HepG2 (cell line): ENCODE measurements around the gene CIAO3. TPM values are rescaled to one million over a fixed set of nuclear protein-coding genes. Genes with fewer than 3 reads are reported as not detected.

Experiments used
- ASH2L ChIP-seq: fragments of 300-600, 200-600 bp; sonication (generic); IDR thresholded peaks from 2 replicates; pipeline ENCODE4 v1.7.0; 2017; ENCODE audit warnings: low read depth, mild to moderate bottlenecking, moderate library complexity, mixed read lengths, low read length; ENCODE audit not compliant: insufficient read length
- CEBPG ChIP-seq: IDR thresholded peaks from 2 replicates; pipeline ENCODE4 v1.6.1; 2016
- CEBPZ ChIP-seq: IDR thresholded peaks from 2 replicates; pipeline ENCODE4 v1.6.1; 2012; ENCODE audit warnings: low read length, improper control_type of control experiment
- DPF2 ChIP-seq: sonication (generic); formaldehyde crosslinking; IDR thresholded peaks from 2 replicates; pipeline ENCODE4 v1.4.0; 2020; ENCODE audit warnings: mild to moderate bottlenecking, low read depth, missing genetic modification reagents, borderline replicate concordance
- ETV6 ChIP-seq: sonication (generic); formaldehyde crosslinking; conservative IDR thresholded peaks from 2 replicates; pipeline ENCODE4 v1.4.0; 2020; ENCODE audit warnings: missing genetic modification reagents
- HDAC6 ChIP-seq: fragments of 200-600 bp; sonication (generic); IDR thresholded peaks from 2 replicates; pipeline ENCODE4 v1.7.0; 2017; ENCODE audit warnings: mild to moderate bottlenecking, antibody characterized with exemption, low read length, low read depth
- HOXA3 ChIP-seq: sonication (generic); formaldehyde crosslinking; IDR thresholded peaks from 2 replicates; pipeline ENCODE4 v1.5.0; 2020; ENCODE audit warnings: missing genetic modification reagents
- IKZF5 ChIP-seq: IDR thresholded peaks from 2 replicates; pipeline ENCODE4 v1.6.1; 2018; ENCODE audit warnings: missing genetic modification reagents, mild to moderate bottlenecking, missing compliant biosample characterization
- KDM1A ChIP-seq: IDR thresholded peaks from 2 replicates; pipeline ENCODE4 v1.6.1; 2016; ENCODE audit warnings: missing compliant biosample characterization
- KDM3A ChIP-seq: IDR thresholded peaks from 2 replicates; pipeline ENCODE4 v1.6.1; 2018; ENCODE audit warnings: low read depth, missing compliant biosample characterization
- MXI1 ChIP-seq: IDR thresholded peaks from 3 replicates; pipeline ENCODE4 v1.6.1; 2012; ENCODE audit warnings: low read depth, low read length, inconsistent platforms, borderline replicate concordance
- SNAPC5 ChIP-seq: sonication (generic); formaldehyde crosslinking; IDR thresholded peaks from 2 replicates; pipeline ENCODE4 v1.8.1; 2023; ENCODE audit warnings: mild to moderate bottlenecking, missing genetic modification reagents, borderline replicate concordance
- YY1 ChIP-seq: IDR thresholded peaks from 2 replicates; pipeline ENCODE4 v1.6.1; 2011; ENCODE audit warnings: low read length, low read depth, moderate library complexity, mild to moderate bottlenecking; ENCODE audit not compliant: insufficient read depth, insufficient replicate concordance
- ZBTB34 ChIP-seq: sonication (generic); formaldehyde crosslinking; IDR thresholded peaks from 2 replicates; pipeline ENCODE4 v1.8.0; 2022; ENCODE audit warnings: mild to moderate bottlenecking, missing genetic modification reagents
- ZNF207 ChIP-seq: fragments of 450-650 bp; IDR thresholded peaks from 2 replicates; pipeline ENCODE4 v1.6.1; 2016; ENCODE audit warnings: antibody characterized with exemption, borderline replicate concordance
- ZNF224 ChIP-seq: sonication (generic); formaldehyde crosslinking; IDR thresholded peaks from 2 replicates; pipeline ENCODE4 v1.5.0; 2020; ENCODE audit warnings: mild to moderate bottlenecking, missing genetic modification reagents
- ZNF276 ChIP-seq: sonication (generic); formaldehyde crosslinking; IDR thresholded peaks from 2 replicates; pipeline ENCODE4 v1.4.0; 2020; ENCODE audit warnings: mild to moderate bottlenecking, low read depth, missing genetic modification reagents
- ZNF484 ChIP-seq: sonication (generic); formaldehyde crosslinking; IDR thresholded peaks from 2 replicates; pipeline ENCODE4 v1.5.1; 2020; ENCODE audit warnings: mild to moderate bottlenecking, low read depth, missing genetic modification reagents, borderline replicate concordance
- ZNF589 ChIP-seq: sonication (generic); formaldehyde crosslinking; conservative IDR thresholded peaks from 2 replicates; pipeline ENCODE4 v1.8.0; 2022; ENCODE audit warnings: mild to moderate bottlenecking, moderate library complexity, missing genetic modification reagents
- ZNF737 ChIP-seq: sonication (generic); formaldehyde crosslinking; IDR thresholded peaks from 2 replicates; pipeline ENCODE4 v1.5.0; 2020; ENCODE audit warnings: missing genetic modification reagents, mild to moderate bottlenecking, borderline replicate concordance
- ZNF747 ChIP-seq: sonication (generic); formaldehyde crosslinking; IDR thresholded peaks from 2 replicates; pipeline ENCODE4 v1.8.1; 2023; ENCODE audit warnings: missing genetic modification reagents, mild to moderate bottlenecking, borderline replicate concordance
- ZSCAN25 ChIP-seq: sonication (generic); formaldehyde crosslinking; IDR thresholded peaks from 2 replicates; pipeline ENCODE4 v1.8.0; 2022; ENCODE audit warnings: mild to moderate bottlenecking, missing genetic modification reagents
- polyA plus RNA-seq, 8 experiments: library from polyadenylated mRNA; depleted of rRNA in 3 of 8; stranded (reverse) in 7 of 8; unstranded in 1 of 8; fragments of >200 nt; fragmentation: Illumina TruSeq in 4 of 8; extraction: Trizol in 4 of 8; gene quantifications; 2 replicates each; pipeline versions ENCODE4 v1.2.1 to v1.2.3, GENCODE V29; 2011 to 2016; ENCODE audit warnings: low read depth in 4 of 8, missing spikeins in 1 of 8, mixed read lengths in 1 of 8; ENCODE audit not compliant: insufficient read depth in 1 of 8
- total RNA-seq, 5 experiments: library from RNA; depleted of rRNA; stranded (reverse); fragments of >200 nt; fragmentation: Illumina TruSeq; extraction: Trizol; gene quantifications; 2 replicates each; pipeline ENCODE4 v1.2.3, GENCODE V29; 2016; ENCODE audit warnings: low read depth in 1 of 5

Gene CIAO3
- total and polyA plus RNA-seq, 2 of the 13 experiments (the other 11 are each of a cell fraction or from before 2014, with no cell fraction given) = 21.7 to 25.0 TPM

GRCh38 chr16:679814-680624 lies 60.8 kb downstream of the CIAO3 start, which contains the start of gene STUB1 (continued):
- TF ChIP-seq ZNF224 (CRISPR knock-in tag) (no peak), YY1 (no peak), KDM3A (no peak), ETV6 (no peak), DPF2 (CRISPR knock-in tag) (no peak), ZNF737 (CRISPR knock-in tag) (no peak), ZSCAN25 (CRISPR knock-in tag) (no peak), ZNF276 (no peak), KDM1A (CRISPR knock-in tag) (no peak), HOXA3 (CRISPR knock-in tag) (peak; percentile 39; the same call in 1 of the 2 replicates), IKZF5 (CRISPR knock-in tag) (no peak), ZNF747 (no peak), CEBPG (CRISPR knock-in tag) (no peak), ZNF484 (CRISPR knock-in tag) (no peak), CEBPZ (no peak), HDAC6 (no peak), ASH2L (peak; percentile 14), ZNF207 (no peak), SNAPC5 (no peak), ZNF589 (CRISPR knock-in tag) (no peak), ZBTB34 (CRISPR knock-in tag) (no peak), MXI1 (peak; percentile 63; the same call in 1 of the 3 replicates)
